ENCODE measurements around the gene TRPM8.
A peak's percentile ranks its signal among the peaks of the same experiment; 100 is the strongest.

DNA sequence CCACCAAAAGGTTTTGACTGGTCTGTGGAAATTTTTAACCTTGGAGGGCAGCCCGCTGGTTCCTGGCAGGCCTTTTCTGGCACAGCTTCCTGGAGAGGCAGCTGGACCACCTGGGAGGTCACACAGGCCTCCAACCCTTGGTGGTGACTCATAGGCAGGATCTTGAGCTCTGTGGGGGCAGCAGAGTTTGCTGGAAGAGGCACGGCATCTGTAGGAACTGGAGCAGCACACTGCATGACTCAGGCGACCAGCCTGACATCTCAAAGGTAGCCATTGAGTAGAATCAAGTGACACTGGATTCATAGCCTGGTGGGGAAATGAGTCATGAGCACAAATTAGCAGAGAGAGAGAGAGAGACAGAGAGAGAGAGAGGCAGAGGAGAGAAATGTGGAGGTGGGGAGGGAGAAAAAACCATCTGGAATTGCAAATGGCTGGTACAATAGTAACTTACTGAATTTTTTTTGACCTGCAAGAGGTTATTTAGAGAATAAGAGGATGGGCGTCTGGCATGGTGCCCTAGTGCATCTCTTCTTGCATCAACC lies 57.4 kb downstream of the TRPM8 start:
- TF ChIP-seq CTCF (IDR thresholded peaks at IDR 0.05) (no peak), POLR2A (IDR thresholded peaks at IDR 0.05) (no peak), POLR2AphosphoS5 (IDR thresholded peaks at IDR 0.05) (peak in 1 of 3 donors; percentile 33)

All from stomach (tissue), 4 donors.